HG03575 (cell line): ENCODE results near the gene TRNP1.
"Not testable (repeated sequence)": the region's sequence is repeated elsewhere in the genome, so short reads cannot be mapped to it uniquely, and the experiment has no call there.

Experiments used
- ATAC-seq: cut with Tn5 transposase; IDR thresholded peaks from one replicate; pipeline ENCODE4 v1.9.1; 2021; ENCODE audit not compliant: unreplicated experiment, insufficient number of reproducible peaks, low FRiP score; ENCODE audit errors: extremely low read depth

TRNP1 gene

DNA sequence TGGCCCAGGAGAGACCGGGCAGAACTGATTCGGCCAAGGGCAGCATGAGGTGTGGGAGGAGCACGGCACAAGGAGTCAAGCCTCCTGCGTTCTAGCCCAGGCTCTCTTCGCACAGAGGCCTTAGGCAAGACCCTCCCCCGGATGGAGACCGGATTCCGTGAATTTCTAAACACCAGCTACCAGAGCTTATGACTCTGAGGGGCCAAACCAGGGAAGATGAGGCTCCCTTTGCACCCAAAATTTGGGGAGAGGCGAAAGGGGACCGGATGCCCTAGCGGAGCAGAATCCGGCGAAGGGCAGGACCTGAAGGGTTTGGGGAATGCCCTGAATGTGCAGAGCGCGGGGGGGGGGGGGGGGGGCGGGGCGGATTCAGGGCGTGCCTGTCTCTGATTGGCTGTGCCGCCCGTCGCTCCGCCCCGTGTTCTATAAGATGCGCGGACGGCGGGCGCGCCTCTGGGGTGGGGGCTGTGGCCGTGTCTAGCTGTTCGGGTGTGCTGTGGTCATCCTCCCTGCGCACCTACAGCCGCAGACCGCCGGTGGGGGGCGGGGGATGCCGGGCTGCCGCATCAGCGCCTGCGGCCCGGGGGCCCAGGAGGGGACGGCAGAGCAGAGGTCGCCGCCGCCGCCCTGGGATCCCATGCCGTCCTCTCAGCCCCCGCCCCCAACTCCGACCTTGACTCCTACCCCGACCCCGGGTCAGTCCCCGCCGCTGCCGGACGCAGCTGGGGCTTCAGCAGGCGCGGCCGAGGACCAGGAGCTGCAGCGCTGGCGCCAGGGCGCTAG is at the start of gene TRNP1:
Gene TRNP1, plus strand, starts transcription at position 456 of the 783 bp plus-strand sequence. Its CDS starts 95 bp downstream, at position 551.
- no peak for ATAC-seq

DNA sequence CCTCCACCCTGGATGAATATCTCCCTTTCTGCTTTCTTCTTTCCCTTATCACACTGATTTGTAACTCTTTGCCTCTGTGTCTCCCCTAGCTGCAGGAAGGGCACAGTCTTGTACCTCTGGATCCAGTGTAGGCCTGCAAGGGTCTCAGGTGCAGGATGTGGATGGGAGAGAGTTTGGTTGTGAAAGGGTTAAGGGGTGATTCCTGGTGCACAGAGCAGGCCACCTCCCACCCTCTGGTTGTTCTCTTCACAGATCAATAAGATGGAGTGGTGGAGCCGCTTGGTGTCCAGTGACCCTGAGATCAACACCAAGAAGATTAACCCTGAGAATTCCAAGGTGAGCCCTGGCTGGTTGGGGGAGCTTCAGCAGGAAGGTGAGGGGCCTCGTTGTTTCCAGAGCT is 48.4 kb upstream of the TRNP1 start:
- no peak for ATAC-seq

GRCh38 chr1:26945728-26946127 is 47.8 kb upstream of the TRNP1 start:
- ATAC-seq = no peak

GRCh38 chr1:26946270-26946669 is 47.2 kb upstream of the TRNP1 start:
- ATAC-seq = no peak

DNA sequence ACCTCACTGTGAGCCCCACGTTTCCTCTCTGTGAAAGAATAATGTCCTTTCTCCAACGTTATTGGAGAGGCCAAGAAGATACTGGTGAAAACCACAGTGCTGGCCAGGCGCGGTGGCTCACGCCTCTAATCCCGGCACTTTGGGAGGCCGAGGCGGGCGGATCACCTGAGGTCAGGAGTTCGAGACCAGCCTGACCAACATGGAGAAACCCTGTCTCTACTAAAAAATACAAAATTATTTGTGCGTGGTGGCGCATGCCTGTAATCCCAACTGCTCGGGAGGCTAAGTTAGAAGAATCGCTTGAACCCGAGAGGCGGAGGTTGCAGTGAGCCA is 44.8 kb upstream of the TRNP1 start:
- not testable (repeated sequence) for ATAC-seq

GRCh38 chr1:26949266-26949925 is 44.1 kb upstream of the TRNP1 start:
- no peak for ATAC-seq

GRCh38 chr1:26949926-26950319 is 43.6 kb upstream of the TRNP1 start:
- ATAC-seq = no peak

DNA sequence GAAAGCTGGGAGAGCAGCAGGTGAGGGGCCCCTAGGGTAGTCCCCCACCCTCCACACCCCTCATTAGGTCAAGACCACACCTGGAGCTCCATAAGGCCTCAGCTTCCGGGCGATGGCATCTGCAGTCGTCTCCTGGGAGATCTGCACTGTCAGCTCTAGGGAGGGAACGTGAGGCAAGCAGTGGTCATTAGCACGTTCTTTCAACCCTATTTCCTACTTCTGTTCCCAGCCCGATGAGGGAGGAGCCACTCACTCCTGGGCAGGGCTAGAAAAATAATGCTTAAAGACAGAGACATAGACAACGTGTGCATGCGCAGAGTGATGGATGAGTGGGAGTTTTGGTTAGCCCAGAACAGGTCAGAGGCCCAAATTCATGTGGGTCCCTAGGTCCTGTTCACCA is 42.9 kb upstream of the TRNP1 start:
- no peak for ATAC-seq

GRCh38 chr1:26951216-26951615 is 42.3 kb upstream of the TRNP1 start:
- no peak for ATAC-seq

- ATAC-seq = no peak
These were observed 41.5 kb upstream of the TRNP1 start for GRCh38 chr1:26951821-26952497.

DNA sequence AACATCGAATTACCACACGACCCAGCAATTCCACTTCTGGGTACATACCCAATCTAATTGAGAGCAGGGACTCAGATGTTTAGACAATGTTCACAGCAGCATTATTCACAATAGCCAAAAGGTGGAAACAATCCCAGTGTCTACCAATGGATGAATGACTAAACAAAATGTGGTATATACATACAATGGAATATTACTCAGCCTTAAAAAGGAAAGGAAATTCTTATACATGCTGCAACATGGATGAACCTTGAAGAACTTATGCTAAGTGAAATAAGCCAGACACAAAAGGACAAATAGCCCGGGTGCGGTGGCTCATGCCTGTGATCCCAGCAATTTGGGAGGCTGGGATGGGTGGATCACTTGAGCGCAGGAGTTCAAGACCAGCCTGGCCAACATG is 40.1 kb upstream of the TRNP1 start:
- ATAC-seq = no peak

DNA sequence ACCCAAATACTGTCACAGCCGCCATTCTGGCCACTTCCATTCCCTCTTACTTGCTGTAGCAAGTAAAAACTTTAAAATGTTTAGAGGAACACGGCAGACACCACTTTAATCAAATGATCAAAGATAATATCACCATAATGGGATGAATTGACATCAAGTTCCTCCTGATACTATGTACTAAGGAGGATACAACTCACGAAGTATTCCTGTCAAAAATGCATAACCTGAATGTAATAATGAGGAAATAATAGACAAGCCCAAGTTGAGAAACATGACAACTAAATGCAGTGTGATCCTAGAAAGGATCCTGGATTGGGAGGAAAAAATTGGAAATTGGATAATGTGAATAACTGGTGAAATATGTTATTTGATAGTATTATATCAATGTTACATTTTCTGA is 37.2 kb upstream of the TRNP1 start:
- no peak for ATAC-seq

GRCh38 chr1:26957306-26957705 is 36.2 kb upstream of the TRNP1 start:
- no peak for ATAC-seq

DNA sequence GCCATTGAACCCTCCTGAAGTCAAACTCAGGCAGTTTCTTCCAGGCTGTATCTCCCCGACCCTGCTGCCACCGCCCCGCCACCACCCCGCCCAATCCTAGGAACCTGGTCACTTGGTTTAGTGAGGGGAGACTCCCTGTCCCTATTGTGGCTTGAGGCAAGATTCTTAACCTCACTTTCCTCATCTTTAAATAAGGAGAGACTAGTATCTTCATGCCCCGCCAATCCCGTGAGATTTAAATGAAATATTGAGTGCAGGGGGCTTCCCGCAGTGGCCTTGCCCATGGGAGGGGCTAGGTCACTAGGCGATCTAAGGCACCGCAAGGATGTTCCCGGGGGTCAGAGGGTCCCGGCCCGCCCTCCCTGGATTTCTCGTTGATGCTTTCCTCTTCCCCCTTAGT is 34.2 kb upstream of the TRNP1 start:
- ATAC-seq = no peak

GRCh38 chr1:26959722-26960624 is 33.5 kb upstream of the TRNP1 start, which contains the start of gene KDF1:
Gene KDF1 (minus strand): TSS chr1:26960468. CDS start chr1:26952380, 8,088 bp downstream.
- ATAC-seq = no peak

- ATAC-seq = no peak
These were observed 32.9 kb upstream of the TRNP1 start for GRCh38 chr1:26960625-26960966.

GRCh38 chr1:26961826-26962225 is 31.7 kb upstream of the TRNP1 start:
- ATAC-seq = no peak

GRCh38 chr1:26965213-26965612 is 28.3 kb upstream of the TRNP1 start:
- no peak for ATAC-seq

- ATAC-seq = no peak
These were observed 27.9 kb upstream of the TRNP1 start for GRCh38 chr1:26965628-26966027.
